Liver (tissue), 9 donors: ENCODE measurements around the gene TMIE. TPM values are rescaled to one million over a fixed set of nuclear protein-coding genes. Genes with fewer than 3 reads are reported as not detected.

Experiments used
- DNase-seq: peaks from one replicate; pipeline ENCODE4 v3.0.0-alpha.2; 2017; ENCODE audit warnings: low spot score
- H3K27ac ChIP-seq, 2 donors: one replicate each; pipeline ENCODE4 v1.7.0; 2013; ENCODE audit warnings: inconsistent platforms in 2 of 2, low read length in 2 of 2, control low read depth in 1 of 2, low read depth in 1 of 2, mild to moderate bottlenecking in 1 of 2
- H3K27me3 ChIP-seq, 4 donors: one replicate each; pipeline versions ENCODE4 v1.6.1 to v1.7.0; 2013; ENCODE audit warnings: low read length in 3 of 4, inconsistent platforms in 1 of 4, mild to moderate bottlenecking in 1 of 4, moderate library complexity in 1 of 4; ENCODE audit not compliant: control insufficient read depth in 4 of 4, insufficient read depth in 4 of 4
- H3K36me3 ChIP-seq, 4 donors: one replicate each; pipeline versions ENCODE4 v1.6.1 to v1.7.0; 2013; ENCODE audit warnings: low read length in 3 of 4, mild to moderate bottlenecking in 3 of 4, low read depth in 1 of 4, moderate library complexity in 1 of 4; ENCODE audit not compliant: control insufficient read depth in 4 of 4, insufficient read depth in 3 of 4
- H3K4me1 ChIP-seq, 4 donors: one replicate each; pipeline versions ENCODE4 v1.6.1 to v1.7.0; 2013; ENCODE audit warnings: low read length in 3 of 4, mild to moderate bottlenecking in 3 of 4, moderate library complexity in 1 of 4; ENCODE audit not compliant: control insufficient read depth in 4 of 4, insufficient read depth in 4 of 4
- H3K4me3 ChIP-seq, 3 donors: one replicate each; pipeline versions ENCODE4 v1.6.1 to v1.7.0; 2013; ENCODE audit warnings: low read length in 3 of 3, control low read depth in 1 of 3, low read depth in 1 of 3, mild to moderate bottlenecking in 1 of 3
- H3K9ac ChIP-seq, 2 donors: one replicate each; pipeline ENCODE4 v1.7.0; 2013; ENCODE audit warnings: low read length in 2 of 2, mild to moderate bottlenecking in 2 of 2, moderate library complexity in 2 of 2, control low read depth in 1 of 2, low read depth in 1 of 2
- H3K9me3 ChIP-seq, 4 donors: one replicate each; pipeline versions ENCODE4 v1.6.1 to v1.7.0; 2013; ENCODE audit warnings: low read length in 3 of 4; ENCODE audit not compliant: control insufficient read depth in 4 of 4
- FOXA1 ChIP-seq: IDR thresholded peaks from 2 replicates; pipeline ENCODE4 v1.6.1; 2016; ENCODE audit warnings: antibody characterized with exemption
- FOXA2 ChIP-seq: IDR thresholded peaks from 2 replicates; pipeline ENCODE4 v1.6.1; 2016; ENCODE audit warnings: antibody characterized with exemption
- GABPA ChIP-seq, 2 donors: IDR thresholded peaks in 1 of 2; conservative IDR thresholded peaks in 1 of 2; 2 replicates each; pipeline ENCODE4 v1.6.1; 2016; ENCODE audit warnings: antibody characterized with exemption in 2 of 2, mild to moderate bottlenecking in 1 of 2, moderate library complexity in 1 of 2
- HNF4A ChIP-seq, 2 donors: conservative IDR thresholded peaks; 2 replicates each; pipeline ENCODE4 v1.6.1; 2016; ENCODE audit warnings: antibody characterized with exemption in 2 of 2, mild to moderate bottlenecking in 2 of 2
- HNF4G ChIP-seq: IDR thresholded peaks from 2 replicates; pipeline ENCODE4 v1.6.1; 2016; ENCODE audit warnings: antibody characterized with exemption
- JUND ChIP-seq, 2 donors: IDR thresholded peaks; 2 replicates each; pipeline ENCODE4 v1.6.1; 2016; ENCODE audit warnings: antibody characterized with exemption in 2 of 2
- RAD21 ChIP-seq, 2 donors: IDR thresholded peaks; 2 replicates each; pipeline ENCODE4 v1.6.1; 2016; ENCODE audit warnings: antibody characterized with exemption in 2 of 2, mild to moderate bottlenecking in 2 of 2
- SP1 ChIP-seq: IDR thresholded peaks from 2 replicates; pipeline ENCODE4 v1.6.1; 2018; ENCODE audit warnings: antibody characterized with exemption, mild to moderate bottlenecking
- TAF1 ChIP-seq: conservative IDR thresholded peaks from 2 replicates; pipeline ENCODE4 v1.6.1; 2016; ENCODE audit warnings: antibody characterized with exemption, mild to moderate bottlenecking
- YY1 ChIP-seq: IDR thresholded peaks from 2 replicates; pipeline ENCODE4 v1.6.1; 2016; ENCODE audit warnings: antibody characterized with exemption, mild to moderate bottlenecking
- WGBS: extraction: QIAGEN DNeasy Blood & Tissue Kit; methylation state at CpG from one replicate; pipeline ENCODE4 v1.1.7; 2013; 5-methylcytosine and 5-hydroxymethylcytosine counted together
- polyA plus RNA-seq, 2 donors: library from polyadenylated mRNA; stranded (reverse) in 1 of 2; unstranded in 1 of 2; fragments of 200-250 nt in 1 of 2; fragments of >200 nt in 1 of 2; fragmentation: Nextera tagmentation in 1 of 2; extraction: Ambion mirVana in 1 of 2; gene quantifications; one replicate each; pipeline versions ENCODE4 v1.2.1 to v1.2.3, GENCODE V29; 2013 to 2015
- total RNA-seq, 2 donors: library from RNA; depleted of rRNA; stranded (reverse); fragments of >200 nt; gene quantifications; one replicate each; pipeline ENCODE4 v1.2.3, GENCODE V29; 2014
- TF ChIP-seq, protein P1 (sequence below): IDR thresholded peaks from 2 replicates; pipeline ENCODE4 v1.6.1; 2016; ENCODE audit warnings: antibody characterized with exemption
- TF ChIP-seq, protein P2 (sequence below): fragments of 150-350 bp; IDR thresholded peaks from 2 replicates; pipeline ENCODE4 v1.5.1; 2017; ENCODE audit warnings: improper control_type of control experiment, low read depth, low read length; ENCODE audit not compliant: missing input control
- TF ChIP-seq, protein P3 (sequence below): IDR thresholded peaks from 2 replicates; pipeline ENCODE4 v1.6.1; 2016; ENCODE audit warnings: antibody characterized with exemption
- TF ChIP-seq, protein P4 (sequence below): IDR thresholded peaks from 2 replicates; pipeline ENCODE4 v1.6.1; 2016; ENCODE audit warnings: antibody characterized with exemption
- donor health status: healthy.
- donor health status: healthy.
- donor health status: healthy.
- donor health status: healthy.
- donor health status: healthy.

TMIE gene
- total and polyA plus RNA-seq, 4 donors = 0.13 to 0.26 (median 0.15) TPM

DNA sequence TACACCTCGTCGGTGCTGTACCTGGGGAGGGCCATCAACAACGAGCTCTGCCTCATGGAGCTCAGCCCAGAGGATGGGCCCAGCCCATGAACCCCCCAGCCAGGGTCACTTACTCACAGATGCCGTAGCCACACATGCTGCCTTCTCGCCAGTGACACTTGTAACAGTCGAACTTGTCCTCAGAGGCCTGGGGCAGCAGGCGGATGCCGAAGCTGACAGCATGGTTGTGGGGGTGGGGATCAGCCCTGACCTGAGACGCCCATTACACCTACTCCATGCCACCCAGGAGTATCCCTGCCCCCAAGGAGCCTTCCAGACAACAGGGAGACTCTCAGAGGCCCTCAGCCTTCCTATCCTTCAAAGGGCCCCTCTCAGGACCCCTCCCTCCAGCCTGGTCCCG is 19.8 kb upstream of the TMIE start:
- Histone ChIP-seq H3K9me3 (no peaks in the 10 kb centered on the region), H3K36me3 (peaks cover 0 to 13% (median 8%) of the 10 kb centered on the region in 4 donors), H3K27me3 (no peaks in the 10 kb centered on the region), H3K4me1 (peaks cover 0 to 4% (median 1%) of the 10 kb centered on the region in 4 donors), H3K27ac (no peak overlapping the region), H3K9ac (no peak overlapping the region), H3K4me3 (no peak overlapping the region)
- 94% methylated on average over 10 of the region's 10 CpGs for WGBS
- no peak for TF ChIP-seq RAD21 (IDR thresholded peaks at IDR 0.05)
- TF ChIP-seq JUND (IDR thresholded peaks at IDR 0.05) = no peak
- no peak for TF ChIP-seq YY1
- no peak for TF ChIP-seq HNF4G
- no peak for TF ChIP-seq FOXA1
- TF ChIP-seq, protein P1, sequence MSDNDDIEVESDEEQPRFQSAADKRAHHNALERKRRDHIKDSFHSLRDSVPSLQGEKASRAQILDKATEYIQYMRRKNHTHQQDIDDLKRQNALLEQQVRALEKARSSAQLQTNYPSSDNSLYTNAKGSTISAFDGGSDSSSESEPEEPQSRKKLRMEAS = no peak
- no peak for TF ChIP-seq GABPA (IDR thresholded peaks at IDR 0.05 in 1 of 2, conservative IDR thresholded peaks at IDR 0.05 in 1 of 2)
- TF ChIP-seq, protein P2, sequence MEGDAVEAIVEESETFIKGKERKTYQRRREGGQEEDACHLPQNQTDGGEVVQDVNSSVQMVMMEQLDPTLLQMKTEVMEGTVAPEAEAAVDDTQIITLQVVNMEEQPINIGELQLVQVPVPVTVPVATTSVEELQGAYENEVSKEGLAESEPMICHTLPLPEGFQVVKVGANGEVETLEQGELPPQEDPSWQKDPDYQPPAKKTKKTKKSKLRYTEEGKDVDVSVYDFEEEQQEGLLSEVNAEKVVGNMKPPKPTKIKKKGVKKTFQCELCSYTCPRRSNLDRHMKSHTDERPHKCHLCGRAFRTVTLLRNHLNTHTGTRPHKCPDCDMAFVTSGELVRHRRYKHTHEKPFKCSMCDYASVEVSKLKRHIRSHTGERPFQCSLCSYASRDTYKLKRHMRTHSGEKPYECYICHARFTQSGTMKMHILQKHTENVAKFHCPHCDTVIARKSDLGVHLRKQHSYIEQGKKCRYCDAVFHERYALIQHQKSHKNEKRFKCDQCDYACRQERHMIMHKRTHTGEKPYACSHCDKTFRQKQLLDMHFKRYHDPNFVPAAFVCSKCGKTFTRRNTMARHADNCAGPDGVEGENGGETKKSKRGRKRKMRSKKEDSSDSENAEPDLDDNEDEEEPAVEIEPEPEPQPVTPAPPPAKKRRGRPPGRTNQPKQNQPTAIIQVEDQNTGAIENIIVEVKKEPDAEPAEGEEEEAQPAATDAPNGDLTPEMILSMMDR = no peak
- TF ChIP-seq TAF1 = no peak
- no peak for TF ChIP-seq SP1
- no peak for DNase-seq

DNA sequence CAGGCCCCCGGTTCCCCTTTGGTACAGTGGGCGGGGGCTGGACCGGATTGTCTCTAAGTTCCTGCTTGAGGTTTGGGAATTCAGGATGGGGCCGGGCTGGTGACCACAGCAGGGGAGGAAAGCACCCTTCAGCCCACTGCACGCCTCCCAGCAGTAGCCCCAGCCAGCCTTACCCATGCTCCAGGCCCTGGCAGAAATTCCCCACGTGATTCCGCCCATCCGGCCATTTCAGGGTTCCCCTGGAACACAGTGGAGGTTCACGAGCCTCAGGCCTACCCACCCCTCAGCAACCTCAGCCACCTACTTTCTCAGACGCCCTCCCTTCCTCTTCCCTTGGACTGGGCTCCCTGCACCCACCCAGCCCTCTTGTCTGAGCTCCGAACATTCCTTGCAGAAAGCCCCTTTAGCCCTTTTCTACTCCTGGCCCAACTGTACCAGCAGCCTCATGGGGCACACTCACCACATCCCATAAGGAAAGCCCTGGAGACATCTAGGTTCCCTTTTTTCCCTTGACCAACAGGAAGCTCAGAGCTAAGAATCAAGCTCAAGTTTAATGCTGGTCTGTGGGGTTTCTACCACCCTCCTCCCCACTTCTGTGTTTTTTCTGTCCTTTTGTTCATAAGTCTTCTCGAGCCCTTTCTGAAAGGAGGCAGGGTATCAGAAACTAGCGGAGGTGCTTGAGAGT is 19.2 kb upstream of the TMIE start:
- Histone ChIP-seq H3K4me3 (no peak overlapping the region), H3K9ac (no peak overlapping the region), H3K4me1 (no peaks in the 10 kb centered on the region), H3K27ac (no peak overlapping the region), H3K27me3 (no peaks in the 10 kb centered on the region), H3K9me3 (no peaks in the 10 kb centered on the region), H3K36me3 (peaks cover 0 to 13% (median 8%) of the 10 kb centered on the region in 4 donors)
- no peak for TF ChIP-seq JUND (IDR thresholded peaks at IDR 0.05)
- TF ChIP-seq RAD21 (IDR thresholded peaks at IDR 0.05) = no peak
- TF ChIP-seq, protein P2 = no peak
- TF ChIP-seq, protein P3, sequence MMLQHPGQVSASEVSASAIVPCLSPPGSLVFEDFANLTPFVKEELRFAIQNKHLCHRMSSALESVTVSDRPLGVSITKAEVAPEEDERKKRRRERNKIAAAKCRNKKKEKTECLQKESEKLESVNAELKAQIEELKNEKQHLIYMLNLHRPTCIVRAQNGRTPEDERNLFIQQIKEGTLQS = no peak
- TF ChIP-seq FOXA2 = no peak
- TF ChIP-seq HNF4A (conservative IDR thresholded peaks at IDR 0.05) = no peak
- TF ChIP-seq, protein P1 = no peak
- TF ChIP-seq, protein P4, sequence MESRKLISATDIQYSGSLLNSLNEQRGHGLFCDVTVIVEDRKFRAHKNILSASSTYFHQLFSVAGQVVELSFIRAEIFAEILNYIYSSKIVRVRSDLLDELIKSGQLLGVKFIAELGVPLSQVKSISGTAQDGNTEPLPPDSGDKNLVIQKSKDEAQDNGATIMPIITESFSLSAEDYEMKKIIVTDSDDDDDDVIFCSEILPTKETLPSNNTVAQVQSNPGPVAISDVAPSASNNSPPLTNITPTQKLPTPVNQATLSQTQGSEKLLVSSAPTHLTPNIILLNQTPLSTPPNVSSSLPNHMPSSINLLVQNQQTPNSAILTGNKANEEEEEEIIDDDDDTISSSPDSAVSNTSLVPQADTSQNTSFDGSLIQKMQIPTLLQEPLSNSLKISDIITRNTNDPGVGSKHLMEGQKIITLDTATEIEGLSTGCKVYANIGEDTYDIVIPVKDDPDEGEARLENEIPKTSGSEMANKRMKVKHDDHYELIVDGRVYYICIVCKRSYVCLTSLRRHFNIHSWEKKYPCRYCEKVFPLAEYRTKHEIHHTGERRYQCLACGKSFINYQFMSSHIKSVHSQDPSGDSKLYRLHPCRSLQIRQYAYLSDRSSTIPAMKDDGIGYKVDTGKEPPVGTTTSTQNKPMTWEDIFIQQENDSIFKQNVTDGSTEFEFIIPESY = no peak
- no peak for TF ChIP-seq TAF1
- DNase-seq = no peak
- 84% methylated on average over 13 of the region's 13 CpGs for WGBS
